HG03103 (cell line): ENCODE data around the gene AJM1.
"Not testable (repeated sequence)": the region's sequence is repeated elsewhere in the genome, so short reads cannot be mapped to it uniquely, and the experiment has no call there.

Experiments used
- ATAC-seq: cut with Tn5 transposase; IDR thresholded peaks from one replicate; pipeline ENCODE4 v1.9.1; 2021; ENCODE audit warnings: low read depth; ENCODE audit not compliant: unreplicated experiment

The AJM1 gene

GRCh38 chr9:136842380-136842948 lies at the start of gene AJM1:
TSS of gene AJM1 (plus strand) at chr9:136842478. CDS start at chr9:136844415, 1,937 bp downstream.
- peak; percentile 62 for ATAC-seq

GRCh38 chr9:136793086-136793946 lies 49.0 kb upstream of the AJM1 start:
- no peak for ATAC-seq

- no peak for ATAC-seq
These were observed 47.8 kb upstream of the AJM1 start for GRCh38 chr9:136794281-136794999.

DNA sequence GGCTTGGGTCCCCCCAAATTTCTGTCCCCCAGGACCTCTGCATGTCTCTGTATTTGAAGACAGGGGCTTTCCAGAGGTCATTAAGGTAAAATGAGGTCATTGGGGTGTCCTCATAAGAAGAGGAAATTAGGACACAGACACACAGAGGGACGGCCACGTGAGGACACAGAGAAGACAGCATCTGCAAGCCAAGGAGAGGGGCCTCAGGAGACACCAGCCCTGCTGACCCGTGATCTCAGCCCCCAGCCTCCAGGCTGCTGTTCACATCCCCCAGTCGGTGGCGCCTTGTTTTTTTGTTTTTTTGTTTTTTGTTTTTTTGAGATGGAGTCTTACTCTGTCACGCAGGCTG lies 47.3 kb upstream of the AJM1 start:
- no peak for ATAC-seq

- ATAC-seq = no peak
These were observed 46.0 kb upstream of the AJM1 start, which contains the start of gene CCDC183 for GRCh38 chr9:136796238-136796774. TSS of gene CCDC183 (plus strand) at chr9:136796338. CDS start at chr9:136796398, 60 bp downstream.

GRCh38 chr9:136796775-136797347 lies 45.4 kb upstream of the AJM1 start:
- ATAC-seq = not testable (repeated sequence)

DNA sequence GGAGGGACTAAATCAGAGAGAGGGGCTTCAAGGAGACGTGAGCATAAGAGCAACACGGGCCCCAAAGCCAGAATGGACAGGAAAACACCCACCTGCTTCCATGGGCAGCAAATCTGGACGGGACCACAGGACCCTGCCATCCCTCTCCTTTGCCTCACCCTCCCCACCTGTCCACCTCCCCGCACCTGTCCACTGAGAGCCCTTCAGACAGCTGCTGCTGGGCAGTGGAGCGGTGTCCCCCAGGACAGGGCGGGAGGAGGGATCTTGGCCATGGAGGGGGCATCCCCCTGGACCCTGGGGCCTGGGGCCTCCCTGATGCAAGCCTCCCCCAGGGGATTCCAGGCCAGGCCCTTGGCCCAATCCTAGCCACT lies 43.6 kb upstream of the AJM1 start:
- no peak for ATAC-seq

DNA sequence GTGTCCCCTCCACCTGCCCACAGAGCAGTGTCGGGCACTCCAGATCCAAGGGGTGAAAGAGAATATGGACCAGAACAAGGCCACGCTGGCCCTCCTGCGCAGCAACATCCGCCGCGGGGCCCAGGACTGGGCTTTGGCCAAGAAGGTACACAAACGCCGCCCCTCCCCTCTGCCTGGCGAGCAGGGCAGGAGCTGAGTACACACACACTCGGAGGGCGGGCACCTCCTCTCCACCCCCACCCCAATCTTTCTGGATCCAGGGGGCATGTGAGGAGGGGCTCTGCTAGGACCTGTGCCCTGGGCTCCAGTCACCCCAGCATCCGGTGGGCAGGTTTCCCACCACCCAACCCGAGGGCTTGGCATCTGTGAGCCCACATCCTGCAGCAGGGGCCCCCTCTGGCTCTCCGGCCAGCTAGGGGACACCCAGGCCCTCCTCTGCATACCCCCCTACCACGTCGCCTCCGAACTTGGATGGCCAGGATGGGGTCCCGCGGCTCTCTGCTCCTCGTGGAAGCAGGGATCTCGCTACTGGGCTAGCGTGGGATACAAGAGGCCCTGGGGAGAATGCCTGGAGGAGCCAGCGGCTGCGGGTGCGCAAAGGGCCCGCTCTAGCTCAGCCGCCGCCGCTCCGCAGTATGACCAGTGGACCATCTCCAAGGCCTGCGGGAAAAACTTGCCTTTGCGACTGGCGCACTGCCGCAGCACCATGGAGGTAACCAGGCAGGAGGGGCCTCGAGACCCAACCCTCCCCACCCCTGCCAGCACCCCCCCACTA lies 43.0 kb upstream of the AJM1 start:
- no peak for ATAC-seq

DNA sequence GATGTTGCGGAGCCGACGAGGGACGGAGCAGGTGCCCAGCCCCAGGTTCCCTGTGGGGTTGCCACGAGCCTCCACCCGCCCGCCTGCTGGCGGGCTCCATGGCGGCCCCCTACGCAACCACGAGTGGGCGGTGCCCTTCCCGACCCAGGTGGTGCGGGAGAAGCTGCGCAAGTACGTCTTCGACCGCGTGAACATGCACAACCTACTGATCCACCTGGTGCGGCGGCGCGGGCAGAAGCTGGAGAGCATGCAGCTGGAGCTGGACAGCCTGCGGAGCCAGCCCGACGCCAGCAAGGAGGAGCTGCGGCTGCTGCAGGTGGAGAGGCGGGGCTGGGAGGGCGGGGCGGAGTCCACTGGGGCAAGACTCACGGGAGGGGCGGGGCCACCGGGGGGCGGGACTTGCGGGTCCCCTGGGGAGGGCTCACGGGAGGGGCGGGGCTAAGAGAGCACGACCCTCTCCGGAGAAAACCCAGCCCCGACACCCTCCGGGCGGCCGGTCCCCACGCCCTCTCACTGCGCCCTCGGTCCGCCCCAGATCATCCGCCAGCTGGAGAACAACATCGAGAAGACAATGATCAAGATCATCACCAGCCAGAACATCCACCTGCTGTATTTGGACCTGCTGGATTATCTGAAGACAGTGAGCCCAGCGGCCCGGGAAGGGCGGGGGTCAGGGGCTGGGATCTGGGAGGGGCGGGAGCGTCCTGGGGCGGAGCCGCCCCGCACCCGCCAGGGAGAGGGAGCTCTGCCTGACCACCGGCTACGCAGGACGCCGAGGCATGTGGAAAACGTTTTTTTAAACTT lies 42.2 kb upstream of the AJM1 start:
- peak; percentile 44 for ATAC-seq

DNA sequence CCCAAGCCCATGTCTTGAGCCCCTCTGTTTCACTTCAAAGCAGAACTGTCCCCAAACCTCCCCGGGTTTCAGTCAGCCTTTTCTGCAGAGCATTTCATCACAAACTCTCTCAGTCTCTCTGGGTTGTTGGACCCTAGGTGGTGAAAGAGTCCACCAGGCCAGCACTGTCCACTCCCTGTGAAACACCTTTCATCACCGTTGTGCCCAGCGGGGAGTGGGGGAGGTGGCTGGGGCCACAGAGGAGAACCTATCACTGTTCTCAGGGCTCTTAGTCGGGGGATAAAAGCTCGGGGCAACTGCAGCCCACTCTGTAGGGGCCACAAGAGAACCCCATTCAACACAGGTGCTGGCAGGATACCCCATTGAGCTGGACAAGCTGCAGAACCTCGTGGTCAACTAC lies 40.0 kb upstream of the AJM1 start:
- ATAC-seq = no peak

GRCh38 chr9:136803009-136803550 lies 39.2 kb upstream of the AJM1 start:
- not testable (repeated sequence) for ATAC-seq

GRCh38 chr9:136803551-136804508 lies 38.4 kb upstream of the AJM1 start:
- ATAC-seq = no peak

GRCh38 chr9:136804509-136805206 lies 37.6 kb upstream of the AJM1 start:
- ATAC-seq = no peak

- ATAC-seq = no peak
These were observed 37.0 kb upstream of the AJM1 start for GRCh38 chr9:136805207-136805740.

DNA sequence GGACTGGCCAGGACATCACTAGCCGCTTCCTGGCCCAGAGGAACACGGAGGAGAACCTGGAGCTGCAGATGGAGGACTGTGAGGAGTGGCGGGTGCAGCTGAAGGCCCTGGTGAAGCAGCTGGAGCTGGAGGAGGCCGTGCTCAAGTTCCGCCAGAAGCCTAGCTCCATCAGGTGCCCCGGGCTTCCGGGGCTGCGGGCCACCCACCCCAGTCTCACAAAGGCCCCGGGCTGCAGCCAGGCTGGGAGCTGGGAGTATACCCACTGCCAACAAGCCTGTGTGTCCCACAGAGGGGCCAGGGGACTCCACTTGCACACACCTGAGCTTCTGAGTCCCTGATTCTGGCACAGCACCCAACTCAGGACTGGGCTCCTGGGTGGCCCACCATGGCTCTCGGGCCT lies 36.2 kb upstream of the AJM1 start:
- ATAC-seq = no peak

GRCh38 chr9:136806631-136807201 lies 35.6 kb upstream of the AJM1 start:
- no peak for ATAC-seq
